Hepatocyte (in vitro differentiated cells): ENCODE results near the gene TAF6. TPM values are rescaled to one million over a fixed set of nuclear protein-coding genes. Genes with fewer than 3 reads are reported as not detected.

Experiments
- DNase-seq: peaks from one replicate; pipeline ENCODE4 v3.0.0-alpha.2; 2016; ENCODE audit warnings: low spot score
- H2AFZ ChIP-seq: fragments of 200-600 bp; sonication (generic); 2 replicates; pipeline ENCODE4 v1.6.0; 2016; ENCODE audit warnings: antibody characterized with exemption, mild to moderate bottlenecking
- H3K27ac ChIP-seq: fragments of 200-600 bp; sonication (generic); 2 replicates; pipeline ENCODE4 v1.5.1; 2016; ENCODE audit warnings: mild to moderate bottlenecking
- H3K27me3 ChIP-seq: fragments of 200-600 bp; sonication (generic); 2 replicates; pipeline ENCODE4 v1.6.1; 2016
- H3K36me3 ChIP-seq: fragments of 200-600 bp; sonication (generic); replicated peaks from 2 replicates; pipeline ENCODE4 v1.5.1; 2016; ENCODE audit warnings: low read depth; ENCODE audit not compliant: insufficient read depth
- H3K4me1 ChIP-seq: fragments of 200-600 bp; sonication (generic); 2 replicates; pipeline ENCODE4 v1.5.1; 2016; ENCODE audit warnings: mild to moderate bottlenecking, moderate library complexity; ENCODE audit not compliant: insufficient read depth
- H3K4me2 ChIP-seq: fragments of 200-600 bp; sonication (generic); 2 replicates; pipeline ENCODE4 v1.6.0; 2016
- H3K4me3 ChIP-seq: fragments of 200-600 bp; sonication (generic); 2 replicates; pipeline ENCODE4 v1.5.1; 2016; ENCODE audit warnings: mild to moderate bottlenecking
- H3K79me2 ChIP-seq: fragments of 200-600 bp; sonication (generic); 2 replicates; pipeline ENCODE4 v1.6.0; 2017; ENCODE audit warnings: mild to moderate bottlenecking
- H3K9me2 ChIP-seq: fragments of 200-600 bp; sonication (generic); replicated peaks from 2 replicates; pipeline ENCODE4 v1.6.0; 2017; ENCODE audit warnings: mild to moderate bottlenecking; ENCODE audit not compliant: insufficient read depth
- H3K9me3 ChIP-seq: fragments of 200-600 bp; sonication (generic); 2 replicates; pipeline ENCODE4 v1.5.1; 2016; ENCODE audit warnings: low read depth, mild to moderate bottlenecking
- H4K20me1 ChIP-seq: fragments of 200-600 bp; sonication (generic); 2 replicates; pipeline ENCODE4 v1.6.0; 2016; ENCODE audit warnings: mild to moderate bottlenecking; ENCODE audit not compliant: insufficient read depth, poor library complexity, severe bottlenecking
- EZH2 ChIP-seq: fragments of 200-600 bp; sonication (generic); IDR thresholded peaks from 2 replicates; pipeline ENCODE4 v1.6.1; 2016; ENCODE audit warnings: antibody characterized with exemption, mild to moderate bottlenecking, borderline replicate concordance
- EZH2phosphoT487 ChIP-seq: fragments of 200-600 bp; sonication (generic); IDR thresholded peaks from one replicate; pipeline ENCODE4 v1.6.1; 2018; ENCODE audit warnings: antibody characterized with exemption, mild to moderate bottlenecking, low read depth, moderate library complexity; ENCODE audit not compliant: unreplicated experiment, severe bottlenecking
- WGBS: methylation state at CpG from one replicate; pipeline ENCODE4 v1.1.6; 2016; ENCODE audit warnings: low lambda C conversion rate; ENCODE audit errors: missing lambda C conversion rate; 5-methylcytosine and 5-hydroxymethylcytosine counted together
- polyA plus RNA-seq: library from polyadenylated mRNA; unstranded; fragments of >200 nt; fragmentation: Nextera tagmentation; extraction: Ambion mirVana; gene quantifications from 2 replicates; pipeline ENCODE4 v1.2.1, GENCODE V29; 2016
- total RNA-seq: library from RNA; depleted of rRNA; stranded (reverse); fragments of >200 nt; gene quantifications from 2 replicates; pipeline ENCODE4 v1.2.3, GENCODE V29; 2014
- TF ChIP-seq, protein P1 (sequence below): fragments of 200-600 bp; sonication (generic); IDR thresholded peaks from 2 replicates; pipeline ENCODE4 v1.5.1; 2016; ENCODE audit warnings: antibody characterized with exemption, mild to moderate bottlenecking; ENCODE audit not compliant: poor library complexity

The TAF6 gene
- total and polyA plus RNA-seq, 2 experiments from 2014 or later: 29.2 to 44.2 TPM

DNA sequence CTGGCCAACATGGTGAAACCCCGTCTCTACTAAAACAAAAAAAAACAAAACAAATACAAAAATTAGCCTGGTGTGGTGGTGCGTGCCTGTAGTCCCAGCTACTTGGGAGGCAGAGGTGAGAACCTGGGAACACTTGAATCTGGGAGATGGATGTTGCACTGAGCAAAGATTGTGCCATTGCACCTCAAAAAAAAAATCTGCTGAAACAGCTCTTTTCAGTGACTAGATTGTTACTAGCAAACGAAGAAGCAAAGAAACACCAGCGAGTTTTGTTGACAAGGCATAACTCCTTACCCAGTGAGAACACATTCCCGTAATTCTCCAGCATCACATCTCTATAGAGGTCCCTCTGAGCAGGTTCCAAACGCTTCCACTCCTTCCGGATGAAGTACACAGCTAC, 44.3 kb downstream of the TAF6 start:
- Histone ChIP-seq H3K9me2 (no peaks in the 10 kb centered on the region), H3K4me1 (peaks cover 20% of the 10 kb centered on the region), H3K79me2 (peaks cover 71% of the 10 kb centered on the region), H3K9me3 (peaks cover 44% of the 10 kb centered on the region), H3K27ac (no peak overlapping the region), H3K36me3 (peaks cover 54% of the 10 kb centered on the region), H3K4me2 (no peak overlapping the region), H3K4me3 (no peak overlapping the region), H2AFZ (no peak overlapping the region), H4K20me1 (peaks cover 13% of the 10 kb centered on the region), H3K27me3 (no peaks in the 10 kb centered on the region)
- WGBS: 98% methylated on average over 7 of the region's 7 CpGs
- TF ChIP-seq EZH2 (no peak), EZH2phosphoT487 (no peak)
- TF ChIP-seq, protein P1, sequence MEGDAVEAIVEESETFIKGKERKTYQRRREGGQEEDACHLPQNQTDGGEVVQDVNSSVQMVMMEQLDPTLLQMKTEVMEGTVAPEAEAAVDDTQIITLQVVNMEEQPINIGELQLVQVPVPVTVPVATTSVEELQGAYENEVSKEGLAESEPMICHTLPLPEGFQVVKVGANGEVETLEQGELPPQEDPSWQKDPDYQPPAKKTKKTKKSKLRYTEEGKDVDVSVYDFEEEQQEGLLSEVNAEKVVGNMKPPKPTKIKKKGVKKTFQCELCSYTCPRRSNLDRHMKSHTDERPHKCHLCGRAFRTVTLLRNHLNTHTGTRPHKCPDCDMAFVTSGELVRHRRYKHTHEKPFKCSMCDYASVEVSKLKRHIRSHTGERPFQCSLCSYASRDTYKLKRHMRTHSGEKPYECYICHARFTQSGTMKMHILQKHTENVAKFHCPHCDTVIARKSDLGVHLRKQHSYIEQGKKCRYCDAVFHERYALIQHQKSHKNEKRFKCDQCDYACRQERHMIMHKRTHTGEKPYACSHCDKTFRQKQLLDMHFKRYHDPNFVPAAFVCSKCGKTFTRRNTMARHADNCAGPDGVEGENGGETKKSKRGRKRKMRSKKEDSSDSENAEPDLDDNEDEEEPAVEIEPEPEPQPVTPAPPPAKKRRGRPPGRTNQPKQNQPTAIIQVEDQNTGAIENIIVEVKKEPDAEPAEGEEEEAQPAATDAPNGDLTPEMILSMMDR: no peak
- DNase-seq: no peak

DNA sequence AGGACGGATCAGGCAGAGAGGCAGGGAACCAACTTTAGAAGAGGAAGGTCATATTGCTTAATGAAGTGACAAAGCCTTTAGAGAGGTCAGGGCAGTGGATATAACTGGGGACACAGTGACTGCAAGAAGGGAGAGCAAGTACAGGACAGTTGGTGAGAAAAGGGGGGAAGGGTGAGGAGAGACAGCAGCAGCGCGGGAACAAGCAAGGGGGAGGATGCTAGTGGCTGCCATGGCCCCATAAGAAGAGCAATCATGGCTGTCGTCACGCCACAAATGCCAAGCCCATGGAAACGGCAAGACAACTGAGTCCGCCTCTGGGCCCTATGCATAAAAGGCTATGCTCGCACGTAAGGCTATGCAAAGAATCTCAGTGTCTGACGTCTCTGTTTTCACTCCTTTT, 46.7 kb downstream of the TAF6 start:
- Histone ChIP-seq H3K9me2 (no peaks in the 10 kb centered on the region), H3K4me3 (no peak overlapping the region), H3K27me3 (no peaks in the 10 kb centered on the region), H3K36me3 (peaks cover 54% of the 10 kb centered on the region), H3K79me2 (peaks cover 48% of the 10 kb centered on the region), H3K9me3 (peaks cover 47% of the 10 kb centered on the region), H3K27ac (no peak overlapping the region), H3K4me2 (no peak overlapping the region), H4K20me1 (no peaks in the 10 kb centered on the region), H2AFZ (no peak overlapping the region), H3K4me1 (peaks cover 2% of the 10 kb centered on the region)
- no peak for DNase-seq
- WGBS: 98% methylated on average over 10 of the region's 10 CpGs
- TF ChIP-seq, protein P1: no peak
- TF ChIP-seq EZH2: no peak
- no peak for TF ChIP-seq EZH2phosphoT487

DNA sequence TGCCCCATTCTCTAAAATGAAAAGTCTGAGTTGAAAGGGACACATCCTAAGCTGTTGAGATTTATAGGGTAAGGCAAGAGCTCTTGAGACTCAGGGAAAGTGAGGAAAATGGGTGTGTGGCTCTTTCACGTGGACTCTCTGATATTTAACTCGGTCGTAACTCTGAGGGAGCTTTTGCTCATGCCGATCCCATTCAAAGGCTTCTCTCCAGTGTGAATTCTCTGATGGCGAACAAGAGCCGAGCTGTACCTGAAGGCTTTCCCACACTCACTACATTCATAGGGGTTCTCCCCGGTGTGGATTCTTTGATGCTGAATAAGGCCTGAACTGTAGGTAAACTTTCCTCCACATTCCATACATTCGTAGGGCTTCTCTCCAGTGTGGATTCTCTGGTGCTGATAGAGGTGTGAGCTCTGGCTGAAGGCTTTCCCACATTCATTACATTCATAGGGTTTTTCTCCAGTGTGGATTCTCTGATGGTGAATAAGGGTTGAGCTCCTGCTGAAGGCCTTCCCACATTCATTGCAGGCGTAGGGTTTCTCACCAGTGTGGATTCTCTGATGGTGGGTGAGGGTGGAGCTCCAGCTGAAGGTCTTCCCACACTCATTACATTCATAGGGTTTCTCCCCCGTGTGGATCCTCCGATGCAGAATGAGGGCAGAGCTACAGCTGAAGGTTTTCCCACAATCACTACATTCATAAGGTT, 48.0 kb downstream of the TAF6 start:
- Histone ChIP-seq H3K9me2 (no peaks in the 10 kb centered on the region), H3K9me3 (peaks cover 47% of the 10 kb centered on the region), H4K20me1 (no peaks in the 10 kb centered on the region), H3K4me2 (no peak overlapping the region), H3K27ac (no peak overlapping the region), H2AFZ (no peak overlapping the region), H3K4me3 (no peak overlapping the region), H3K4me1 (no peaks in the 10 kb centered on the region), H3K27me3 (no peaks in the 10 kb centered on the region), H3K36me3 (peaks cover 45% of the 10 kb centered on the region), H3K79me2 (peaks cover 35% of the 10 kb centered on the region)
- TF ChIP-seq, protein P1: no peak
- TF ChIP-seq EZH2 (no peak), EZH2phosphoT487 (no peak)
- DNase-seq: no peak
- over 99% methylated on average over 11 of the region's 11 CpGs for WGBS

- TF ChIP-seq EZH2 (no peak), EZH2phosphoT487 (no peak)
- TF ChIP-seq, protein P1: no peak
- Histone ChIP-seq H3K27ac (no peak overlapping the region), H3K9me2 (no peaks in the 10 kb centered on the region), H3K4me2 (no peak overlapping the region), H3K36me3 (peaks cover 39% of the 10 kb centered on the region), H3K4me1 (no peaks in the 10 kb centered on the region), H3K27me3 (no peaks in the 10 kb centered on the region), H3K4me3 (no peak overlapping the region), H3K9me3 (peaks cover 47% of the 10 kb centered on the region), H4K20me1 (no peaks in the 10 kb centered on the region), H3K79me2 (peaks cover 23% of the 10 kb centered on the region), H2AFZ (no peak overlapping the region)
- 99% methylated on average over 5 of the region's 5 CpGs for WGBS
- DNase-seq: no peak
Observed at GRCh38 chr7:100069991-100070390, 49.2 kb downstream of the TAF6 start.
